Left hindlimb (tissue), 1 donor: ENCODE data around the gene SSH2.
"Not testable (repeated sequence)": the region's sequence is repeated elsewhere in the genome, so short reads cannot be mapped to it uniquely, and the experiment has no call there.

Source experiments
- DNase-seq: peaks from one replicate; pipeline ENCODE4 v3.0.0-alpha.2; 2018

The SSH2 gene

GRCh38 chr17:29874358-29874757 lies 55.7 kb downstream of the SSH2 start:
- DNase-seq = not testable (repeated sequence)

DNA sequence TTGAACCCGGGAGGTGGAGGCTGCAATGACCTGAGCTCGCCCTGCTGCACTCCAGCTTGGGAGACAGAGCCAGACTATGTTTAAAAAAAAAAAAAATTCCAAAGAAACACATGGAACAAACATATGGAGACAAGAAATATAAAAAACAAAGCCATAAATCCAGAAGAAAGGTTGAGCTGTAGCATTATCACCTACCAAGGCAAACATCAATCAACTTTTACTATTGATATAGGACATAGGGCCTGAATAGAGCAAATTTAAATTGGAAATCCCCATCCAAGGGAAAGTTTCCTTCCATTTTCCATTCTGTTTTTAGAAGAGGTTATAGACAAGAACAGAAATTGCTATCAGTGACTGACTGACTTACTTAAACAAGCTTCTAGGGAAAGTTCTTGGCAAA lies 56.6 kb downstream of the SSH2 start:
- no peak for DNase-seq

GRCh38 chr17:29870836-29871465 lies 59.1 kb downstream of the SSH2 start:
- peak; percentile 40 for DNase-seq

DNA sequence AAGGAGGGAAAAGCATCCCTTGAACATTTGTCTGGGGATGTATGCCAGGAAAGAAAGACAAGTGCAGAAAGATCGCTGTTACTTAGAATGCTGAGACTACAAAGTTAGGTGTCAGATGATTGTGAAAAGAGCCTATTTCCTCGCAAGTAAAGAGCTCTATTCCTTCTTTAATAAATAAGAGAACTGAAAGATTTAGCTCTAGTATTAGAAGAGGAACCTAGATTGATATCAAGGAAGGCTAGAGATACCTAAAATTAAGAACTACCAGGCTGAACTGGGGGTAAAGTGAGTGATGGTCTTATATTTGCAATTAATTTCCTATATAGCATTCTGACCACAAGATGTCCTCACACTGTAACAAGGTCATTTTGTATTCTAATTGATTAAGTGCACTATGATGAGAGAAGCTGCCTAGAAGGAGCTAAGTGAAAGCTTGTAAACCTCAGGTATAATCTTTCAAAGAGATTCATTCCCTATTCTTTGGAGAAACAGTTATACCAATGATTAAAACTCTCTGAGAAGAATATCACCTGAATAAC lies 62.3 kb downstream of the SSH2 start:
- no peak for DNase-seq

- no peak for DNase-seq
Observed at GRCh38 chr17:29866746-29867404, 63.2 kb downstream of the SSH2 start.

DNA sequence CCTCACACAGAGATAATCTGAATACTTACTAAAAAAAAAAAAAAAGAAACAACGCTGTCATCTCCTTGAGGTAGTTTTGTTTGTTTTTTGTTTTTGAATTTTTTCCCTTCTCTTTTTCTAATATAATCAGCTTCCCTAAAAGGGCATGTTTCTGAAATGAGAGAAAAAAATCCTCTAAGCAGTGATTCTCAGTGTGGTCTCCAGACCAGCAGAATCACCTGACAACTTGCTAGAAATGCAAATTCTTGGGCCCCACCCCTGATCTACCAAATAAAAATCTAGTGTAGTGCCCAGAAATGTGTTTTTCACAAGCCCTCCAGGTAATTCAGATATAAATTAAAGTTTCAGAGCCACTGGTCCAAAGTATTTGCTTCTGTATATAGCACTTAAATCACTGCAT lies 65.4 kb downstream of the SSH2 start:
- no peak for DNase-seq

DNA sequence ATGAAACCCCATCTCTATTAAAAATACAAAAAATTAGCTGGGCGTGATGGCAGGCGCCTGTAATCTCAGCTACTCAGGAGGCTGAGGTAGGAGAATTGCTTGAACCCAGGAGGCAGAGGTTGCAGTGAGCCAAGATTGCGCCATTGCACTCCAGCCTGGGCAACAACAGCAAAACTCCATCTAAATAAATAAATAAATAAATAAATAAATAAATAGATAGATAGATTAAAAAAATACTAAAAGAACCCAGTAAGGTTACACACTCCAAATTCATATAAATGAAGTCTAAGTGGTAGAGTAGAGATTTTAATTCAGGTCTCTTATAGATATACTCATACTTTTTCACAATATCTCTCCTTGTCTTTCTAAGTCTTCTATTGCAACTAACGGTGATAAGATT lies 65.9 kb downstream of the SSH2 start:
- not testable (repeated sequence) for DNase-seq

DNA sequence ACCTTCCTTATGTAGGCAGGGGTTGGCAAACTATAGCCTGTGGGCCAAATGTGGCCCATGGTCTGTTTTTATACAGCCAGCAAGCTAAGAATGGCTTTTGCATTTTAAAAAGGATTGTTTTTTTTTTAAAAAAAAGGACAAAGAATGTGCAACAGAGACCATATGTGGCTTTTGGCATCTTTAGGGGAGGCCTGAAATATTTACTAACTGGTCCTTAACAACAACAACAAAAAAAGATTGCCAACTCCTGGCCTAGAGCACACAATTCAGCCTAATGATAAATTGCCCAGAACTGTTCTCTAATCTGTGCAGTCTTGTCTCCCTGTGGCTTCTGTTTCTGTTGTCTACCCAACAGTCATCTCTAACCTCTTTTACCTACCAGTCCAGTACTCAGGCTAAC lies 67.1 kb downstream of the SSH2 start:
- no peak for DNase-seq

GRCh38 chr17:29862127-29862526 lies 67.9 kb downstream of the SSH2 start:
- DNase-seq = no peak

DNA sequence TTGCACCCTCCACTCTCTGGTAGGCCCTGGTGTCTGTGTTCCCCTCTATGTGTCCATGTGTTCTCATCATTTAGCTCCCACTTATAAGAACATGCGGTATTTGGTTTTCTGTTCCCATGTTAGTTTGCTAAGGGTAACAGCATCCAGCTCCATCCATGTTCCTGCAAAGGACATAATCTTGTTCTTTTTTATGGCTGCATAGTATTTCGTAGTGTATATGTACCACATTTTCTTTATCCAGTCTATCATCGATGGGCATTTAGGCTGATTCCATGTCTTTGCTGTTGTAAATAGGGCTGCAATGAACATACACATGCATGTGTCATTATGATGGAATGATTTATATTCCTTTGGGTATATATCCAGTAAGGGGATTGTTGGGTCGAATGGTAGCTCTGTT lies 70.6 kb downstream of the SSH2 start:
- DNase-seq = not testable (repeated sequence)

- DNase-seq = no peak
Observed at GRCh38 chr17:29857823-29858222, 72.2 kb downstream of the SSH2 start.

- not testable (repeated sequence) for DNase-seq
Observed at GRCh38 chr17:29857105-29857504, 72.9 kb downstream of the SSH2 start.

- DNase-seq = no peak
Observed at GRCh38 chr17:29855686-29856085, 74.3 kb downstream of the SSH2 start.

DNA sequence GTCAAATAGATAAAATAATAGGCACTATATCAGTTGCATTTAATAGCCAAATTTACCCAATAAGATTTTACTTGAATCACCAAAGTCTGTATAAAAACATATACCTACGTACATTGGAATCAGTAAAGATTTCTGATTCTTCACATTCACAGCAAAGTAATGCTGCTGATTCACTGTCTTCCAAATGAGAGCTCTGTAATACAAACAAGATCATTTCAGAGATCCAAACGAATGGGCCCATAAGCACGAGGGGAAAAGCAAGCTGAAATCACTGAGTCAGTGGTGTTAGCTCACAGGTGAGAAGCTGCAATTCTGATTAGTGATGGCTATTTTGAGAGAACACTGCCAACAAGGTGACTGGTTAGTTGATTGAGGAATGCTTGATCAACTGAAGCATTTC lies 81.3 kb downstream of the SSH2 start:
- DNase-seq = no peak

- no peak for DNase-seq
Observed at GRCh38 chr17:29847527-29848400, 82.3 kb downstream of the SSH2 start.

GRCh38 chr17:29847118-29847517 lies 82.9 kb downstream of the SSH2 start:
- no peak for DNase-seq

GRCh38 chr17:29846298-29846697 lies 83.7 kb downstream of the SSH2 start:
- no peak for DNase-seq

GRCh38 chr17:29844339-29845048 lies 85.5 kb downstream of the SSH2 start:
- peak; percentile 70 for DNase-seq

GRCh38 chr17:29840884-29841283 lies 89.1 kb downstream of the SSH2 start:
- no peak for DNase-seq

DNA sequence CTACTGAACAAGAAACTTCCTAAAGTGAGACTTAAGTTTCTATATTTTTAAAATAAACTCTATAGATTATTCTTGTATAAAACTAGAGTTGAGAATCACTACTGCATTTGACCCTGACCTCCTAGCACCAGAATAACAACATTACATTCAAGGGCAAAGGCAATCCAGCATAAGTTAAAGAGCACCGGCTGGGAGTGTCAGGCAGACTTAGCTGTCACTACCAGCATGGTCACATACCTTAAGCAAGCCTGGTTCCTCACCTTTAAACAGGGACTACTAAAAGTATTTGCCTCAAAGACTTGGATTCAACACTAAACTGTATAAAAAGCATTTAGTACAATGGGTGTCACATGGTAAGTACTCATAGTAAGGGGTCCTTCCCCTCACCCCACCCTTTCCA lies 90.4 kb downstream of the SSH2 start:
- DNase-seq = no peak

- DNase-seq = no peak
Observed at GRCh38 chr17:29838961-29839360, 91.1 kb downstream of the SSH2 start.

DNA sequence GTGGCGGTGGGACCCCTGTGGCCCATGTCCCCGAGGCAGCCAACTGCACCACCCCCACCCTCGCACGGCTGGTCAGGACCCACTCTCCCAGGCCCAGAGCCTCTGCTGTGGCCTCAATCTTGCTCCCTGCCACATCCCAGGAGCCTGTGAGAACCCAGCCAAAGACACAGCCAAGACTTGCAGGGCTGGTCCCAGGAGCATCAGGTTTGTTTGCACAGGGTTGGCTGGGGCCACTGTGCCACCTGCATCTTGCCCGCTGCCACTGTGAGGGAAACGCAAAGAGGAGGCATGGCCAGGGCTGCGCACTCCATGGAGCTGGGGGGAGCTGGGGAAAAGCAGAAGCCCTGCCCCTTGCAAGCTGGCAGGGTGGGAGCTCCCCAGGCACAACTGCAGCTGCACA lies 92.5 kb downstream of the SSH2 start:
- no peak for DNase-seq

GRCh38 chr17:29836643-29837042 lies 93.4 kb downstream of the SSH2 start:
- no peak for DNase-seq
